GM19023 (cell line): ENCODE results near the gene MLPH.

Experiments used
- ATAC-seq: cut with Tn5 transposase; IDR thresholded peaks from one replicate; pipeline ENCODE4 v1.9.1; 2021; ENCODE audit warnings: mild to moderate bottlenecking, moderate library complexity; ENCODE audit not compliant: unreplicated experiment

The MLPH gene

DNA sequence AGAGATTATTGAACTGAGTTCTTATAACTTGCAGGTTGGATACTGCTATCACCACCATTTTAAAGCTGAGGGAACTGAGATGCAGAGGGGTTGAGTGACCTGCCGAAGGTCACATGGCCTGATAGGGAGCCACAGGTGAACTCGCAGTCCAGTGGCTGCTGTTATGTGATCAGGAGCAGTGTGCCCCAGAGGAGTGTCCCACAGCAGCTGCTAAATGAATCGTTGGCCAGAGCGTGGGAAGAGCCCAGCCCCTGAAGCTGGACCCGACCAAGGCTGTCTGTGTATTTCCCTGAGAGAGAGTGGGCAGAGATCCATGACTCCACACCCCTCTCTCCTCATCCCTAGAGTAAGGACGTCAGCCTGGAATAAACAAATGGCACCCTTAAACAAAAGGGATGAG, 52.6 kb downstream of the MLPH start:
- no peak for ATAC-seq

DNA sequence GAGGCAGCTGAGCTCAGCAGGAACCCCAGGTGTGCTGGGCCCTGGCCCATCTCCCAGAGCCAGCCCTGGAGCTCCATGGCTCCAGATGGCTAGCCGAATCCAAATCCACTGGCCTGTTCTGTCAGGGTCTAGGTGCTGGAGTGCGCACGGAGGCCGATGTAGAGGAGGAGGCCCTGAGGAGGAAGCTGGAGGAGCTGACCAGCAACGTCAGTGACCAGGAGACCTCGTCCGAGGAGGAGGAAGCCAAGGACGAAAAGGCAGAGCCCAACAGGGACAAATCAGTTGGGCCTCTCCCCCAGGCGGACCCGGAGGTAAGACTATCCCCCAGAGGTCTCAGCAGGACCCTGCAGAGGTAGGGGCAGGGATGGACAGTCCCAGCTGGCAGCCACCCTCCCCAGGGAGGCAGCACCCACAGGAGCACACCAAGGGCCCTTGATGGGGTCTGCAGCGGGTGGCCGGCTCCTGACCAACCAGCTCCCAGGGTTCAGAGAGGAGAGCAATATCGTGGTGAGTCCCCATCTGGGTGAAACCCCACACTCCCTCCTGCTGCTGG, 53.2 kb downstream of the MLPH start:
- no peak for ATAC-seq

DNA sequence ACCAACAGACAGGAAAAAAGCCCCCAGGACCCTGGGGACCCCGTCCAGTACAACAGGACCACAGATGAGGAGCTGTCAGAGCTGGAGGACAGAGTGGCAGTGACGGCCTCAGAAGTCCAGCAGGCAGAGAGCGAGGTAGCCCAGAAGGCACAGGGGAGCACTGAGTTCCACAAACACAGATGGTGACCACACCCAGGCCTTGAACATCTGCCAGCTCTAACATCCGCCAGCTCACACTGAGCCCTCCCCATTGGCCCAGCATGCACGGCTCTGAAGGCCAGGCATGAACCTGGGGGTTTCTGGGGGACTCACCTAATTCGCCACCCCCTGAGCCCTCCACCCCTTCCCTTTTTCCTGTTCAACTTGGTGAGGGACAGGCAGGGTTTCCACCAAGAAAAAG, 53.8 kb downstream of the MLPH start:
- ATAC-seq: no peak

DNA sequence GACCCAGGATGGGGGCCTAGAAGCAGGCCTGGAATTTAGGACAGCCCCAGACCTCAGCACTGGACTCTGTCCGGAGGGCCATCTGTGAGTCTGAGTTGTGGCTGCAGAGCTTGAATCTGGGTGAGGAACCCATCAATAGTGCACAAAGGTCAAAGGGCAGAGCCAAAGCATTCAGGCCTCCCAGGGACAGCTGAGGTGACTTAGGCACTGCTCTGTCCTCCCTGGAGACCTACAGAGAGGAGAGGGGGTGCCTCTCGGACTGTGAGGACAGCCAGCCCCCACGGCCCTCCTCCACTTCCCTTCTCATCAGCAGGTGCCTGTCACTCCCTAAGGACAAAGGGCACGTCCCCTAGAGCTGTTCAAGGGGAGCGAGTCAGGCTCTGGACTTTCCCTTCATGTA, 54.2 kb downstream of the MLPH start:
- no peak for ATAC-seq

DNA sequence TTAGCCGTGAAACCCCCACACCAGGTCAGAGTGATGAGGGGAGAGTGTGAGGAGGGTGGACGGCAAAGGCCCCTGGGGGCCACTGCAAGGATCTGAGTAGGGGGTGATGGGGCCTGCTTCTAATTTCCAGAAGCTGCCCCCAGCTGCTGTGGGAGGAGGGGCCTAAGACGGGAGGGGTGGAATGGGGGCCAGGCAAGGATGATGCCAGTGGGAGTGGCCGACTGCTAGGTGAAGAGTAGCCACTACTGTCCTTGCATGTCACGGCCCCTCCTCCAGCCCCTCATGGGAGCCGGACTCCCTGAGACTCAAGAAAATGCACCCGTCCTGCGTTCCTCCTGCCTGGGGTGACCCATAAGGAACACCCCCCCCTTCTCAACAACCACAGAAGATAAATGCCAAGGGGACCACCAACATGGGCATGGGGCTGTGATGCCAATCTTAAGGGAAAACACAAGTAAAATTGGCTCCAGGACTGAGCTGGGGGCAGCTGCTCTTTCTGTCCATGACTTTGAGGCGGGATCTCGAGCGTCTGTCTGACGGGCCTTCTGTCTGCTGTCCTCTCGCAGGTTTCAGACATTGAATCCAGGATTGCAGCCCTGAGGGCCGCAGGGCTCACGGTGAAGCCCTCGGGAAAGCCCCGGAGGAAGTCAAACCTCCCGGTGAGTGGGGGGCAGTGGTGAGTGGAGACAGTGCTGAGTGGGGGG, 55.1 kb downstream of the MLPH start:
- ATAC-seq: no peak

DNA sequence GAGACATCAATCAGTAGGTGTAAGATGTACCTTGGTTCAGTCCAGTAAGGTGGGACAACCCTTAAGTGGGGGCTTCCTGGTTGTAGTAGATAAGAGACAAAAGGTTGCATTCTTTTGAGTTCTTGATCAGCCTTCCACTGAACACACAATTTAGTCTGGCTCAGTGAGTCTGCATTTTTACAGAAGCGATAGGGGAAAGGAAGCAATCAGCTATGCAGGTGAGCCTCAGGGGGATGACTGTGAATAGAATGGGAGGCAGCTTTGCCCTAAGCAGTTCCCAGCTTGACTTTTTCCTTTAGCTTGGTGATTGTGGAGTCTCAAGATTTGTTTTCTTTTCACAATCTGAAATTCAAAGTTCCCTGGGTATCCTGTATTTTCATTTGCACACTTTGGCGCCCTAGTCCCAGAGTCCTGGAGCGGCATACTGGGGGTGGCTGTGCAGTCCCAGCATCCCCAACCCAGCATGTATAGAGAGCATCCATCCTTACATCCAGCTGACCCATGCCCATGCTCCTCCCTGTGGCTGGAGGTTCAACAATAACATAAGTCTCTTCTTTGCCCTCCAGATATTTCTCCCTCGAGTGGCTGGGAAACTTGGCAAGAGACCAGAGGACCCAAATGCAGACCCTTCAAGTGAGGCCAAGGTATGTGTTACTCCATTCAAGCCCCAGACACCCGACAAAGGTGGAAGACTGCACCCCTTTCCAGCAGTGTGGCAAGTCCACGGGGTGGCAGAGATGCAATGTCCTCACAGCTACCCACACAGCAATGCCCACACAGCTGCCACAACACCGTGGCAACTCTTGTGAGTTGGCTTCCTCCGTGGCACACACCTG, 59.2 kb downstream of the MLPH start:
- ATAC-seq: no peak

DNA sequence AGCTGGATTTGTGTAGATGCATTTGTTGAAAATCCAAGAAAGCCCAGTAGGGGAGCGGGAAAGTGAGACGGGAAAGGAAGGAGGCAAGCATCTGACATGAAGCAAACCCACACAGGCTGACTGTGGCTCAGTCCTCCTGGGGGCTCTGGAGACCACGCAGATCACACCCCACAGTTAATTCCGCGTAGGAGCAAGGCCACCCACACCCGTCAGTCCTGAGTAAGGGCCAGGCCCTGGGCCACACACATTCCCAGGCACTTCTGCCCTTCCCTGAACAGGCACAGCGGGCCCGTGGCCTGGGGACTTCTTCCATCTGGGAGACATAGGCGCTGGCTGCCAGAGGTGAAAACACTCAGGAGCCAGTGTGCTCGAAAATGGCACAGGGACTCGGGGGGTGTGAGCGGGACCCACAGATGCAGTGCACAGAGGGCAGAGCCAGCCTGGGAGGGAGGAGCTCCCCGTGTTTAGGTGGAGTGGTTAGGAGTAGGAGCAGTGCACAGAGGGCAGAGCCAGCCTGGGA, 59.9 kb downstream of the MLPH start:
- no peak for ATAC-seq

DNA sequence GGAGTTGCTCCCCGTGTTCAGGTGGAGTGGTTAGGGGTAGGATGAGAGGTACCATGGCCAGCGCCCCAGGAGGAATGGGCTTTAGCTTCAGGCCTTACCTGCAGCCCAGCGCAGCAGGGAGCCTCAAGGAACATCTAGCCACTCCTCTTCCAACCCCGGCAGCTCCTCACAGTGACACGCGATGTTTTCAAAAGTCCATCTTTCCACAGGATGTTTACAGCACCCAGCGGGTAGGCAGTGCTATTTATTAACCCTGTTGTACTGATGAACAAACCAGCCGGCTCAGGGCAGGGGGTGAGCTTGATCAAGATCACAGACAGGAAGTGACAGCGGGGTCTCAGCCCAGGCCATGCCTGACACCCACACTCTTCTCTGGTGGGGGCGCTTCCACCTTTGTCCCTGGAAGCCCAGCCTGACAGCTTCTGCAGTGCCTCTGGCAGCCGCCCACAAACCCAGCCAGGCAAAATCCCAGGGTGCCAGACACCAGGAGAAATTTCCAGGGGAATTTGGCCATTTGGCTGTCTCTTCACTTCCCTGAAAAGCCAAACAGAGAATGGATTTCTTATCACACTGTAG, 60.9 kb downstream of the MLPH start:
- no peak for ATAC-seq

DNA sequence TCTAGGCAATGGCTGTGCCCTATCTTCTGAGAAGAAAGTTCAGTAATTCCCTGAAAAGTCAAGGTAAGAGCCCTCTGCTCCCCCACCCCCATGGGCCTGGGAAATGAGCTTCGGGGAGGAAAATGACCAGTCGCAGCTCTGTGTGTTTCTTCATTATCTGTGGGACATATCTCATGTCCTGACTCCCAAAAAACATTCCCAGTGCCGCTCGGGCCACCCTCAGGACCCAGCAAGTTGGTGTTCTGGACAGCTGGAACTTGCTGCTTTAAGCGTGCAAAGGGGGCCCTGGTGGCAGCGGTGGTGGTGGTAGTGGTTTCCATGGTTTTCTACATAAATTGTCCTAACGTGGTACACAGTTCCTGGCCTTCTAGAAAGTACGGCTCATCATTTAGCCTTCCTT, 62.2 kb downstream of the MLPH start:
- ATAC-seq: no peak

DNA sequence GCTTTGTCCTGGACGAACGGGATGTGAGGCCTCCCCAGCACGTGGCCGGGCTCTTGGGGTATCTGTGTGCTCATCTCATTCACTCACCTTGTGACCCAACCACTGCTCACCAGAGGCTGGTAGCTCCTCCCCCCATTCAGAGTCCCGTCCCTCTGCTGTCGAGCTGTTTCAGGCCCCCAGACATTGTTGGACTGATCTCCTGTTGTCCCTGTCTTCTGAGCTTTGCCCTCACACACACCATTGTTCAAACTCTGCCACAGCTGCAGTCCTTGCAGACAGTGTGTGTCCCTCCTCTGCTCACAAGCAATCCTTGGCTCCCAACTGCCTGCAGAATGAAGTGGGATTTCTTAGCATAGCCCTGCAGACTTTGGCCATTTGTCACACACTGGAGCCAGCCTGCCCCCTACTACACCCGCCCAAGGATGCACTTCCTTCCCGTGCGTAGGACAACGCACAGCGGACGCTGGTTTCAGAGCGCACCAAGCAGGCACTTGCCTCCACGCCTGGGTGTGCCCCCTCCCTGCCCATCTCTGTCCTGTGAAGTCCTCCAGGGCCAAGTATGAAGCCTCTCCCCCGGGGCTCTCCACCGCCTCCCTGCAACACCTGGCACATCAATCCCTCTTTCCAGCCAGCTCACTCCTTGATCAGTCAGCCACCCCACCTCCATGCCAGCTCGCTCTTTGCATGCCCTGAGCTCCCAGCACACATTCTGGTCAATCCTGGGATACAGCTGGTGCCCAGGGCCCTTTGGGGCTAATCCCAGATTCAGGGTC, 62.8 kb downstream of the MLPH start:
- ATAC-seq: no peak

DNA sequence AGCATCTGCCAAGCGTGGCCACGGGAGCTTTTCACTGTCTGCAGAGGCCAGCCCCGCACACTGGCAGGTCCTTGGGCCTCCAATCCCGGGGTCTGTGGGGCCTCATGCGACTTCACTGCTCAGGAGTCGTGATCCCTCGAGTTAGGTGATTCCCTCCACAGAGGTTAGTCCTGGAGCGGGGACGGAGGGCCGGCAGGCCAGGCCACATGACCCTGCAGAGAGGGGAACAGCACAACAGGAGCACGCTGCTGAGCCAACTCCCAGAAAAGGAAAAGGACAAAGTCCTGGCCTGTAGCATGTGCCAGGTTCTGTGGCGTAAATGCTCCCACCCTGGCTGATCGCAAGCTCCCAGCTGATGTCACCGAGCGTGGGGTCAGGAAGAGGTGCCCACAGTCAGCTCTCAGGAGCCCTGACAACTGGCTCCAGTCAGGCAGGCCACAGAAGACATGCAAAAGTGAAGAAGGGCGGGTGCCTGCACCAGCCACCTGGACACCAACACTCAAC, 64.1 kb downstream of the MLPH start:
- no peak for ATAC-seq

DNA sequence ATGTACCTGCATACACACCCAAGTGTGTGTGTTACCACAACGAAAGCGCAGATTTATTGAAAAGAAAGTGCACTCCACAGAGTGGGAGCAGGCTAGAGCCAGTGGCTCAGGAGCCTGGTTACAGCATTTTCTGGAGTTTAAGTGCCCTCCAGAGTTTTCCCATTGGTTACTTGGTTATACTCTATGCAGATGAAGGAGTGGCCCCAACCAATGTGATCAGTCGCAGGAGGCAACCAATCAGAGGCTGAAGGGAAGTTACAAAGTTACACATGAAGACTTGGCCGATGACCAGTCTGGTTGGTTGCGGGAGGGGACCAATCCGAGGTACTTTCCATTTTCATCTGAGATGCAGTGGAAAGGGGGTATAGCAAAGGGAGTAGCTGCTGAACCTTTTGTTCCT, 65.9 kb downstream of the MLPH start:
- no peak for ATAC-seq

DNA sequence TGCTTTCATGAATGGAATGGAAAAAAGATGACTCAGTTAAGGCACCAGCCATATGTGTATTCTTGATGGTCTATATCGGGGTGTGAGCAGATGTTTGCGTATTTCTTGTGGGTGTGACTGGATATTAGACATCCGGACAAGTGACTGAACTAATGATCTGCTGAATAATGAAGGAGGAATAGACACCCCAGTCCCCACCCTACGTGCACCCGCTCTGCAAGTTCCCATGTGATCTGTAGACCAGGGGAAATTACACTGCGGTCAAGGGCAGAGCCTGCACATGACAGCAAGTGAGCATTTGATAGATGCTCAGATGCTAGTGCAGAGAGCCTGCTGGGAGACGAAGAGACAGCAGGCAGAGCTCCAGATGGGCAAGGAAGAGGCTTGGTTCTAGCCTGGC, 66.9 kb downstream of the MLPH start:
- no peak for ATAC-seq

DNA sequence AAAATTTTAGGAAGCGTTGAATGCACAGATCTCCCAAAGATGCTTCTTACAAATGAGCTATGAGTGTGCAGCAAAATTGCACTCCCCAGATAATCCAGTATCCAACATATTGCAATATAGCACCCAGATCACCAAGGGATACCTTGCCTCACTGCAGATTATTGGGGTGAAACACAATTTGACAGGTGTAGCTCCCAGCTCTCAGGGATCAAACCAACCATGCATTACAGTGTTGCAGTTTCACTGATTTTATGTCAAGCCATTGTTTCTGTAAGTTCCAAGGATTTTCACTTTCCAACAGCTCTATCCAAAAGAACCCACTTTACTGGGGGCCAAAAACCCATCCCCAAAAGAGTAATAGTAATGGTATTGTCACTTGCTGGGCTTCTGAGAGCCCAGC, 68.5 kb downstream of the MLPH start:
- ATAC-seq: no peak

DNA sequence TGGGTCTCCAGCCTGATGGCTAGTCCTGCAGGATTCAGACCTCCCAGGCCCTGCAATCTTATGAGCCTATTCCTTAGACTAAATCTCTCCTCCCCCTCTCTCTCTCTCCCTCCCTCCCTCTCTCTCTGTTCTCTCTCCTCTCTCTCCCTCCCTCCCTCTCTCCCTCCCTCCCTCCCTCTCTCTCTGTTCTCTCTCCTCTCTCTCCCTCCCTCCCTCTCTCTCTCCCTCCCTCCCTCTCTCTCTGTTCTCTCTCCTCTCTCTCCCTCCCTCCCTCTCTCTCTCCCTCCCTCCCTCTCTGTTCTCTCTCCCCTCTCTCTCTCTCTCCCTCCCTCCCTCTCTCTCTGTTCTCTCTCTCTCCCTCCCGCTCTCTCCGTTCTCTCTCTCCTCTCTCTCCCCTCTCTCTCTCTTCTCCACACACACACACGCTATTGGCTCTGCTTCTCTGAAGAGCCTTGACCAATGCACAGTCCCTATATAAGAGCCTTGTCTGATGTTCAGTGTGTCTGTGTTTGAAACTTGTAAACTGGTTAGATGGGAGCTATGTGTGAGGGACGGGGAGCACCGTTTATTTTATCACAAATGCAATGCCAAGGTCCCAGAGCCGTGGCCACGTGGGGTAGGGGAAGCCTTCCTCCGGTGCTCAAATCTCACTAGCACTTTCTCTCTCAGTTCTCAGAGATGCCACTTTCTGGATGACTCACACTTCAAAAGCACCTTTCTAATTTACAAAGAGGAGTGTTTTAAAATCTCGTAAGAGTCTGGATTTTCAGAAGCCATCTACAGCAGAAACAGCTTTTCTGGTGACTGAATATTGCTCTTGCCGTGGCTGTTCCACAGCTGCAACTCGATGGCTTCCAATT, 70.0 kb downstream of the MLPH start:
- peak; percentile 88 for ATAC-seq

DNA sequence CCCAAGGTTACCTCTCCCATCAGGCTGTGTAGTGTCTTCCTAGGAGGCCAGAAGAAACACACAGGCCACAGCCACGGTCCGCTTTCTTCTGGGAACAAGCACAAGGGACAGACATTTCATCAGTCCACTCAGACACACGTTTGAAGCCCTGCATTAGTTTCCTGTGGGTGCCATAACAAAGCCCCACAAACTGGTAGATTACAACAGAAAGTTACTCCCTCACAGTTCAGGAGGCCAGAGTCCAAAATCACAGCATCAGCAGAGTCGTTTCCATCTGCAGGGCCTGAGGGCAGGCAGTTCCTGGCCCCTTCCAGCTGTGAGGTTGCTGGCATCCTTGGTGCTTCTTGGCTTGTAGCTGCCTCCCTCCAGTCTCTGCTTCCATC, 70.6 kb downstream of the MLPH start:
- ATAC-seq: peak; percentile 31

DNA sequence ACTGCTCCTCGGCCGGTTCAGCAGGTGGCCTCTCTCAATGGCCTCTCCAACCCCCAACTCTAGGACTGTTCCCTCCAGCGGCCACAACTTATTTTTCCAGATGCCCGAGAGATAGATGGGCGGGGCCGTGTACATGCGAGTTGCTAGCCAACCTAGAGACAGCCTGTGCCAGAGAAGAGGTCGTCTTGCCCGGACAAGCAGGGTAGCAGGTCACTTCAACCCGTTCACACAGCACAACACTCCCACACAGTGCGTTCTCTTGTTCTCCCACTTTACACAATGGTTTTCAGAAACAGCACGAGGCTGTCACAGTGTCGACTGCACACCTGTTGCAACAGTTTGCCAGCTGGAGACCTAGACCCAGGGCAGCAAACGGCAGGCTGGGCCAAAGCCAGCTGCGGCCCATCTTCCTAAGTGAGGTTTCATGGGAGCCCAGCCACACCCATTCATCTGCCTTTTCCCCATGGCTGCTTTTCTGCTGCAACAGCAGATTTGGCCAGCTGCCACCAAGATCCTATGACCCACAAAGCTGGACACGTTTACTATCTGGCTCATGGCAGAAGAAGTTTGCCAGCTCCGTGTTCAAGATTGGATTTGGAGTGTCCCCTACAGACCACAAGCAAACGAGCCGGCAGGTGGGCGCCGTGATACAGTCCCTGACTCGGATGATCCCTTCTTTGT, 72.0 kb downstream of the MLPH start:
- no peak for ATAC-seq

DNA sequence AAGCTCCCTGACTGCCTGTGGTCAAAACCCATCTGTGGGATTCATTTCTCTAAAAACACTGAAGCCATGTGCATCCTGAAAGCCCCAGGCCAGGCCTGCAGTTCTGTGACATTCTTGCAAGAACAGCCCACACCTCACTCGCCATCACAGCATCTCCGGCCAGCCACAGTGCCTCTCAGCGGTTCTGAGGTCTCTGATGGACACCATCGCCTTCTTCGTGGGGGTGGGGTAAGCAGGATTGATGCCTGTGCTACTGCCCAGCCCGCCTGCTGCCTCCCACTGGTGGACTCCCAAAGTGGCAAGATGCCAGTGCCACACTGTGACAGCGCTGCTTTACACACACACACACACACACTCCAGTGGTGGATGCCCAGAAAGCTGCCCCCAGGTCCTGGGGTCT, 74.2 kb downstream of the MLPH start:
- no peak for ATAC-seq

DNA sequence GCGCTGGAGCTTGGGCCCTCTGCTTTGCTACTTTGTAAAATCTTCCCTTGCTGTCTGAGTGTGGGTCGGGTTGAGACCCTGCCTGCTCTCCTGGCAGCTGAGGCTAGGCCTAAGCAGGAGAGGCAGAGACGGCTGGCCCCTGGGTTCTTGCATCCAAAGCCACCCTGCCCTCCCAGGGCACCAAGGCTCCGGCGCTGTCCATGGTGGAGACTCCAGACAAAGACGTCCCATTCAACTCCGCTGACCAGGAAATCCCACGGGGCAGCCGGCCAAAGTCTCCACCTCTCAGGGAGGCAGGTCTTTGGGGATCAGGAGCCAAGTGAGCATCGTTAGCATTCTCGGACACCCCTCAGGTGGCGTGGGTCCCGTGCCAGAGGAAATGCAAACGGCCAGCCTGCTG, 76.8 kb downstream of the MLPH start:
- ATAC-seq: no peak
